MCF 10A (cell line): Measurements from ENCODE around the gene PPFIA4. TPM values are rescaled to one million over a fixed set of nuclear protein-coding genes. Genes with fewer than 3 reads are reported as not detected.

Experiments
- BruUV-seq: library from RNA; stranded (reverse); fragments of 400-500 nt; replicated peaks from 2 replicates; lab custom pipeline; 2021; lab: Mats Ljungman, UMichigan
- CTCF ChIA-PET: fragments of 300-600 bp; sonication (Branson Sonifier 250); formaldehyde crosslinking; extraction: SDS; loops from one replicate; lab custom pipeline; 2021; ENCODE audit warnings: antibody characterized with exemption, inconsistent platforms; lab: Yijun Ruan, JAX
- POLR2A ChIA-PET: fragments of 300-600, 350-650 bp; sonication (Branson Sonifier 250); formaldehyde crosslinking; extraction: SDS; loops from one replicate; lab custom pipeline; 2020; ENCODE audit warnings: antibody characterized with exemption, inconsistent platforms; lab: Yijun Ruan, JAX
- DNase-seq: peaks from one replicate; pipeline ENCODE4 v3.0.0-alpha.2; 2018; ENCODE audit not compliant: unreplicated experiment
- H3K27ac Mint-ChIP-seq: one replicate; pipeline ENCODE4 v1.8.0; 2022; ENCODE audit warnings: mild to moderate bottlenecking, low read depth, mixed read lengths; ENCODE audit not compliant: unreplicated experiment
- H3K27me3 Mint-ChIP-seq: one replicate; pipeline ENCODE4 v1.8.0; 2022; ENCODE audit warnings: mixed read lengths; ENCODE audit not compliant: insufficient read depth, unreplicated experiment
- H3K36me3 Mint-ChIP-seq: one replicate; pipeline ENCODE4 v1.8.0; 2022; ENCODE audit warnings: mild to moderate bottlenecking, moderate library complexity, mixed read lengths; ENCODE audit not compliant: insufficient read depth, unreplicated experiment
- H3K4me1 Mint-ChIP-seq: one replicate; pipeline ENCODE4 v1.8.0; 2022; ENCODE audit warnings: mixed read lengths; ENCODE audit not compliant: insufficient read depth, unreplicated experiment
- H3K4me3 Mint-ChIP-seq: one replicate; pipeline ENCODE4 v1.8.0; 2022; ENCODE audit warnings: mild to moderate bottlenecking, moderate library complexity, mixed read lengths; ENCODE audit not compliant: unreplicated experiment
- H3K9me3 Mint-ChIP-seq: one replicate; pipeline ENCODE4 v1.8.0; 2022; ENCODE audit warnings: mixed read lengths; ENCODE audit not compliant: unreplicated experiment
- CTCF ChIP-seq: fragments of 200-600 bp; IDR thresholded peaks from one replicate; pipeline ENCODE4 v1.8.0; 2022; ENCODE audit warnings: antibody characterized with exemption, mild to moderate bottlenecking; ENCODE audit not compliant: unreplicated experiment
- intact Hi-C: fragments of 100-400 bp; cut with micrococcal nuclease; formaldehyde crosslinking; loops from 2 replicates; pipeline ENCODE4 v1.14.1; 2022
- total RNA-seq: library from RNA; stranded (reverse); gene quantifications from 2 replicates; pipeline ENCODE4 v1.2.3, GENCODE V29; 2022

PPFIA4 gene
- total RNA-seq, 1 experiment from 2014 or later = 0.16 TPM

- TF ChIP-seq CTCF = no peak
- Mint-ChIP-seq H3K4me1 (no peaks in the 10 kb centered on the region), H3K4me3 (no peak overlapping the region), H3K27me3 (peaks cover 21% of the 10 kb centered on the region), H3K9me3 (no peaks in the 10 kb centered on the region), H3K27ac (no peak overlapping the region), H3K36me3 (no peaks in the 10 kb centered on the region)
- no peak for DNase-seq
- CTCF ChIA-PET = interaction anchor here (0.7 to 22.5 kb wide), 10 partner anchors 8 to 284 kb away, joined by 3 to 250 read pairs (median 6); no protein-coding TSS in a partner anchor
- BruUV-seq = no TSS peak
- intact Hi-C loops = no loop called here
- POLR2A ChIA-PET = interaction anchor here (0.6 to 1.9 kb wide), 4 partner anchors 9 to 123 kb away, joined by 3 to 6 read pairs (median 4); no protein-coding TSS in a partner anchor
These were observed 29.0 kb downstream of the PPFIA4 start for GRCh38 chr1:203055161-203055799.

- no peak overlapping the region for H3K4me3 Mint-ChIP-seq
- no peaks in the 10 kb centered on the region for H3K36me3 Mint-ChIP-seq
- no peaks in the 10 kb centered on the region for H3K4me1 Mint-ChIP-seq
- POLR2A ChIA-PET = interaction anchor here (0.6 to 0.7 kb wide), 2 partner anchors 21 to 122 kb away, joined by 3 read pairs; no protein-coding TSS in a partner anchor
- BruUV-seq = no TSS peak
- no peak for TF ChIP-seq CTCF
- CTCF ChIA-PET = interaction anchor here (0.6 to 22.5 kb wide), 10 partner anchors 10 to 384 kb away, joined by 3 to 250 read pairs (median 4); no protein-coding TSS in a partner anchor
- no peak overlapping the region for H3K27ac Mint-ChIP-seq
- no peaks in the 10 kb centered on the region for H3K9me3 Mint-ChIP-seq
- intact Hi-C loops = loop anchor here (1.0 kb wide), 1 partner anchor 17 kb away; no protein-coding TSS in a partner anchor
- no peak for DNase-seq
- H3K27me3 Mint-ChIP-seq = peaks cover 21% of the 10 kb centered on the region
These were observed 29.7 kb downstream of the PPFIA4 start for GRCh38 chr1:203056012-203056411.

GRCh38 chr1:203056516-203056915 is 30.2 kb downstream of the PPFIA4 start:
- DNase-seq = peak; percentile 34
- H3K9me3 Mint-ChIP-seq = no peaks in the 10 kb centered on the region
- intact Hi-C loops = loop anchor here (1.0 kb wide), 1 partner anchor 17 kb away; no protein-coding TSS in a partner anchor
- H3K4me3 Mint-ChIP-seq = no peak overlapping the region
- H3K27ac Mint-ChIP-seq = no peak overlapping the region
- H3K36me3 Mint-ChIP-seq = no peaks in the 10 kb centered on the region
- no TSS peak for BruUV-seq
- peak; percentile 12 for TF ChIP-seq CTCF
- CTCF ChIA-PET = interaction anchor here (0.6 to 22.5 kb wide), 8 partner anchors 10 to 213 kb away, joined by 3 to 250 read pairs (median 6); no protein-coding TSS in a partner anchor
- POLR2A ChIA-PET = no interaction called here
- no peaks in the 10 kb centered on the region for H3K4me1 Mint-ChIP-seq
- H3K27me3 Mint-ChIP-seq = peaks cover 21% of the 10 kb centered on the region

GRCh38 chr1:203057911-203058675 is 31.8 kb downstream of the PPFIA4 start:
- TF ChIP-seq CTCF = no peak
- Mint-ChIP-seq H3K4me1 (no peaks in the 10 kb centered on the region), H3K36me3 (no peaks in the 10 kb centered on the region), H3K27ac (no peak overlapping the region), H3K4me3 (no peak overlapping the region), H3K27me3 (peaks cover 21% of the 10 kb centered on the region), H3K9me3 (no peaks in the 10 kb centered on the region)
- no TSS peak for BruUV-seq
- intact Hi-C loops = no loop called here
- no peak for DNase-seq
- CTCF ChIA-PET = interaction anchor here (0.5 to 22.5 kb wide), 10 partner anchors 8 to 1283 kb away, joined by 3 to 250 read pairs (median 6); no protein-coding TSS in a partner anchor
- POLR2A ChIA-PET = interaction anchor here (1.0 kb wide), 2 partner anchors 11 to 17 kb away, joined by 3 to 6 read pairs; no protein-coding TSS in a partner anchor
